HG02840 (cell line): ENCODE data around the gene RRH.
"Not testable (repeated sequence)": the region's sequence is repeated elsewhere in the genome, so short reads cannot be mapped to it uniquely, and the experiment has no call there.

Experiments
- ATAC-seq: cut with Tn5 transposase; IDR thresholded peaks from one replicate; pipeline ENCODE4 v1.9.1; 2021; ENCODE audit warnings: mild to moderate bottlenecking, moderate library complexity, moderate number of reproducible peaks; ENCODE audit not compliant: unreplicated experiment, low FRiP score

The RRH gene

GRCh38 chr4:109836985-109837384 lies 9.2 kb downstream of the RRH start:
- ATAC-seq = no peak

- ATAC-seq = no peak
Observed at GRCh38 chr4:109846395-109847098, 18.8 kb downstream of the RRH start.

GRCh38 chr4:109847896-109848442 lies 20.2 kb downstream of the RRH start, which contains the start of gene LRIT3:
Gene LRIT3 (plus strand): TSS chr4:109848107. CDS start chr4:109848202, 95 bp downstream.
- ATAC-seq = no peak

DNA sequence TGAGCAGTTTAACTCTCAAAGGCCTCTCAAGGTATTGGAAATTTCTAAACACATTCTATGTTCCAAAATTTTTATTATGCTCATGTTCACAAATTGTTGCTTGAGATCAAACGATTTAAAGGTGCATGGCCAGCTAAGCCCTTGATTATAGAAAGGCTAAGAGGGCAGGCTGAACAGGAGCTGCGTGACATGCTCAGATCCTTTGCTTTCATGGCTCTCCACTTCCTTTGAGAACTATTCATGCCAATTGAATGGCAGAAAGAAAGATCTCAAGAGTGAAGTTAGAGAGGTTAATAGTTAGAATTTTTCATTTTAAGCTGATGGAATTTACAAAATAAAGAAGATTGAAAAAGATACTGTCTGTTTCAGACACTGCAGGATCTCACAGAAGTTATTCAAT lies 20.7 kb downstream of the RRH start:
- no peak for ATAC-seq

GRCh38 chr4:109850601-109851000 lies 22.8 kb downstream of the RRH start:
- ATAC-seq = no peak

- ATAC-seq = not testable (repeated sequence)
Observed at GRCh38 chr4:109859426-109860300, 31.9 kb downstream of the RRH start.

GRCh38 chr4:109861271-109861670 lies 33.5 kb downstream of the RRH start:
- ATAC-seq = no peak

GRCh38 chr4:109861916-109862511 lies 34.2 kb downstream of the RRH start:
- ATAC-seq = no peak

DNA sequence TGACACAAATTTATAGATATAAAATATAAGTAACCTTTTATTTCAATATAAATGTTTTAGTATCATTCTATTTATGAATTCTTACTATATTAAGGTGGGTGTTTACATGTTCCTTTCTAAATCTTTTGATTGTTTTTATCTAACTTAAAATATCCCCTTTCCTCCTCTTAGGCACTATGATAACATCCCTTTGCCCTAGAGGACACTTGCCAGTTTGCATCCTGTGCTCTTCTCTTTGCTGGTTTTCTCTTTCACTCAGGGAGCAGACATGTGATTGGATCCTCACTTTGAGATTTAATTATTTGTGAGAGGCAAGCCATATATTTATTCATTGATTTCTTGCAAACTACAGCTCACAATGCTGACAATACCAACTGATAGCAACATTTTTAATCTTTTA lies 36.4 kb downstream of the RRH start:
- ATAC-seq = no peak

DNA sequence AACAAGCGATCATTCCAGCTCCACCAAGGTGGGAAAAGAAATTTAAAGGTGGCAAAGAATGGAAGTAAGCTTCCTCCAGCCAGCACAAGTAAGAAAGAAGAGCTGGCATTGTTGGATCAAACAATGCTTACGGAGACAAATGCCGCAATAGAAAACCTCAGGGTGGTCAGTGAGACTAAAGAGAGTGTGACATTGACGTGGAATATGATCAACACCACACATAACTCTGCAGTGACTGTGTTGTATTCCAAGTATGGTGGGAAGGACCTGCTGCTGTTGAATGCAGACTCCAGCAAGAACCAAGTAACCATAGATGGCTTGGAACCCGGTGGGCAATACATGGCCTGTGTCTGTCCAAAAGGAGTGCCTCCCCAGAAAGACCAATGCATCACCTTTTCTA lies 42.3 kb downstream of the RRH start:
- no peak for ATAC-seq

- no peak for ATAC-seq
Observed at GRCh38 chr4:109872065-109872464, 44.3 kb downstream of the RRH start.

DNA sequence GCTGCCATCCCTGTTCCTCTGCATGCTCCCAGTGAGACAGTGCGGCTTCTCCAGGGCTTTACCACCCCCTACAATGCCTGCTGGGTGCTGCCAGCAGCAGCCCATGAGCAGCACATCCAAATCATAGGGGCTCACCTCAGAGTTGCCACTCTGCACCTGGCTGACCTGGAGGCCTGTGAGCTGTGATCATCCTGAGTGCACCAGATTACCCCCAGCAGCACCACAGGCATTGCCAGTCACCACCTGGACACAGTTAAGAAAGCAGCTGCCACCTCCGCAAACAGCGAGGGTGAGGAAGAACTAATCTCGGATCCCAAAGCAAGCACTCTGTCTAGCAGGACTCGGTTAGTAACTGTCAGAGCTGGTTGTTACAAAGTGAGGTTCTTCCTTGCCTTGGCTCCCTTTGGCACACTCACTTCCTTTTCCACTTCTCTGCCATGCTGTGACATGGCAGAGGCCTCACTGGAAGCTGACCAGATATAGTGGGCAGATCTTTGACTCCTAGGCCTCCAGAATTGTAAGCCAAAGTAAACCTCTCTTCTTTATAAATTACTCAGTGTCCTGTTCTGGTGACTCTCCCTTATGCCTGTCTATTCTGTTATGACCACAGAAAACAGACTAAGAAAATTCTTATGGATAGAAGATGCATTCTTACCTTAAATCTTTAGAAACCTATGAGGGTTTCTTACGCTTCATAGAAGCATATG lies 45.3 kb downstream of the RRH start:
- ATAC-seq = no peak

DNA sequence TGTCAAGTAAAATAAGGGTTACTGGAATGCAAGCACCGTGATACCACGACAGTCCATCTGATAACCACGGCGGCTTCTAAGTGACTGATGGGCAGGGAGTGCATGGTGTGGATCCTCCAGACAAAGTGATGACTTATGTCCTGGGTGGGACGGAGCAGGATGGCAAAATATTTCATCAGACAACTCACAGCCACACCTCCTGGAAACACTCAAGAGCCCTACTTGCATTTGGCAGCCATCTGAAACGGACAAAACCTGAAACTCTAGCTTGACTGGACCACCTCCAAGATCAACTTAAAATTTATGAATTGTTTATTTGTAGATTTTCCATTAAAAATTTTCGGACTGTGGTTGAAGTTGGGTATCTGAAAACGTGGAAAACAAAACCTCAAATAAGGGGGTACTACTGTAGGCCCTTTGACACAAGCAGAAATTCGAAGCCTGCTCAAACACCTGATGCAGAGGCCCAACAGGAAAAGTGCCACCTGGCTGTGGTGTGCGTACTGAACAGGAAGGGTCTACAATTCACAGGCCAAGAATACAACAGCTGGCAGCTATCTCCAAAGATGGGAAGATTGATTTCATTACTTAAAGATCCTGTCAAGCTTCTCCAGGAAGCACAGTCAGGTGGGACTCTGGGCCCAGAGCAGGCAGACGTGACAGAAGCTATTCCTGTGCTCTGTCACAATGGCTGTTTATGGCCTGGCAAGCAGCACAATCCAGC lies 46.2 kb downstream of the RRH start:
- no peak for ATAC-seq

DNA sequence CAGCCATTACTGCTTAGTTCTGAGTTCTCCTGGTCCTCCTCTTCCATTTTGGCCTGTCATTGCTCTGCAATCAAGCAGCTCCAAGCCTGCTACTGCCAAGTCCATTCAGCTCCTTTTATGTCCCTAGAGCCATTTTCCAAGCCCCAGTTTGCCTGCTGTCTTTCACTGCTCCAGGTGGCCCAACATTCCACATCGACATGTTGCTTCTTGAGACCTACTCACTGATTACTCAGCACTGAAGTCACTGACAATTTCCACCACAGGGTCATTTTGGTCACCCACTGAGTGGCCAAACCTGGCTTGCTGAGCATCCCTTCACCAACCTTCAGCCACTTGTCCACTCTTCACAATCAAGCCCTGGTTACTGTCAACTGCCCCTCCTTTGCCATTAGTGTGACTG lies 47.3 kb downstream of the RRH start:
- ATAC-seq = no peak

GRCh38 chr4:109875553-109875952 lies 47.8 kb downstream of the RRH start:
- not testable (repeated sequence) for ATAC-seq

GRCh38 chr4:109876634-109877265 lies 49.0 kb downstream of the RRH start:
- no peak for ATAC-seq

GRCh38 chr4:109877400-109877799 lies 49.6 kb downstream of the RRH start:
- ATAC-seq = no peak

DNA sequence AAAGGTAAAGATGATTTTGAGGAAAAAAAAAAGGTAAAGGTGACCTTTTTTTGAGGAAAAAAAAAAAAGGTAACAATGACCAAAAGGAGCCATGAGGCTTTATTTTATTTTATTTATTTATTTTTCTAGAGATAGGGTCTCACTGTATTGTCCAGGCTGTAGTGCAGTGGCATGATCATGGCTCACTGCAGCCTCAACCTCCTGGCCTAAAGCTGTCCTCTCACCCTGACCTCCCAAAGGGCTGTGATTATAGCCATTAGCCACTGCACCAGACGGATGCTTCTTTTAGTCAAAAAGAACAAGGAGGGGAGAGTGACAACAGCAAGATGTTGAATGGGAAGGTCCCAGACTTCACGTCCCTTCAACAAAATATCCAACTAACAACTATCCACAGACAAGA lies 50.6 kb downstream of the RRH start:
- no peak for ATAC-seq

- ATAC-seq = no peak
Observed at GRCh38 chr4:109879081-109879480, 51.3 kb downstream of the RRH start.
